ACC112 (cell line): ENCODE measurements around the gene FEV.

ENCODE experiments used
- H2AFZ ChIP-seq: fragments of 200-600 bp; sonication (generic); one replicate; pipeline ENCODE4 v1.6.0; 2017; ENCODE audit warnings: antibody characterized with exemption, low read length; ENCODE audit not compliant: unreplicated experiment
- H3K27ac ChIP-seq: fragments of 200-600 bp; sonication (generic); 2 replicates; pipeline ENCODE4 v1.5.1; 2014; ENCODE audit warnings: low read depth, mild to moderate bottlenecking, antibody characterized with exemption, low read length, moderate library complexity
- H3K27me3 ChIP-seq: fragments of 200-600 bp; sonication (generic); 2 replicates; pipeline ENCODE4 v1.6.1; 2014; ENCODE audit warnings: mild to moderate bottlenecking, antibody characterized with exemption, low read length, moderate library complexity, mixed read lengths; ENCODE audit not compliant: insufficient read depth
- H3K36me3 ChIP-seq: fragments of 200-600 bp; sonication (generic); 2 replicates; pipeline ENCODE4 v1.6.1; 2016; ENCODE audit warnings: mild to moderate bottlenecking, antibody characterized with exemption, low read length, moderate library complexity, mixed read lengths; ENCODE audit not compliant: insufficient read depth
- H3K4me1 ChIP-seq: fragments of 200-600 bp; sonication (generic); one replicate; pipeline ENCODE4 v1.6.1; 2016; ENCODE audit warnings: low read length, mixed read lengths; ENCODE audit not compliant: insufficient read depth, unreplicated experiment, control insufficient read depth
- H3K4me3 ChIP-seq: fragments of 200-600 bp; sonication (generic); 2 replicates; pipeline ENCODE4 v1.5.1; 2014; ENCODE audit warnings: mild to moderate bottlenecking, low read depth, low read length
- H3K79me2 ChIP-seq: fragments of 200-600 bp; sonication (generic); one replicate; pipeline ENCODE4 v1.6.0; 2016; ENCODE audit warnings: low read length; ENCODE audit not compliant: control insufficient read depth, unreplicated experiment, insufficient read depth

The FEV gene

DNA sequence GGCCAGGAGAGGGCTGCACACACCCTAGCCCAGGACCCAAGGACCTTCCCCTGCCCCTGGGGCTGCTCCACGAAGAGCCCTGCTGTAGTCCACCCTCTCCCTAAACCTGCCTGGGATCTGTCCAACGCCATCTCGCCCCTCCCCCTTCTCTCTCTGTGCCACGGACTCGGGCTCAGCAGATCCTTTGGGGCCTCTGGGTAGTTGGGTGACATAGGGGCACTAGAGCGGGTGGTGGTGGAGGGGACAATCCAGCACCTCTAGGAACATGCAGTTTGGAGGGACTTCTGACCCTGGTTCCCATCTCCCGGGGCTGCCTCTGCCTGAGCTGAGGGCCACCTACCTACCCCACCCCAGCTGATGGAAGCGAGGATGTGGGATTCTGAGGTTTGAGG is 15.6 kb upstream of the FEV start:
- Histone ChIP-seq H3K4me3 (no peak overlapping the region), H3K79me2 (no peaks in the 10 kb centered on the region), H3K4me1 (peaks cover 10% of the 10 kb centered on the region), H3K27me3 (peaks cover 82% of the 10 kb centered on the region), H3K27ac (no peak overlapping the region), H3K36me3 (no peaks in the 10 kb centered on the region), H2AFZ (no peak overlapping the region)

DNA sequence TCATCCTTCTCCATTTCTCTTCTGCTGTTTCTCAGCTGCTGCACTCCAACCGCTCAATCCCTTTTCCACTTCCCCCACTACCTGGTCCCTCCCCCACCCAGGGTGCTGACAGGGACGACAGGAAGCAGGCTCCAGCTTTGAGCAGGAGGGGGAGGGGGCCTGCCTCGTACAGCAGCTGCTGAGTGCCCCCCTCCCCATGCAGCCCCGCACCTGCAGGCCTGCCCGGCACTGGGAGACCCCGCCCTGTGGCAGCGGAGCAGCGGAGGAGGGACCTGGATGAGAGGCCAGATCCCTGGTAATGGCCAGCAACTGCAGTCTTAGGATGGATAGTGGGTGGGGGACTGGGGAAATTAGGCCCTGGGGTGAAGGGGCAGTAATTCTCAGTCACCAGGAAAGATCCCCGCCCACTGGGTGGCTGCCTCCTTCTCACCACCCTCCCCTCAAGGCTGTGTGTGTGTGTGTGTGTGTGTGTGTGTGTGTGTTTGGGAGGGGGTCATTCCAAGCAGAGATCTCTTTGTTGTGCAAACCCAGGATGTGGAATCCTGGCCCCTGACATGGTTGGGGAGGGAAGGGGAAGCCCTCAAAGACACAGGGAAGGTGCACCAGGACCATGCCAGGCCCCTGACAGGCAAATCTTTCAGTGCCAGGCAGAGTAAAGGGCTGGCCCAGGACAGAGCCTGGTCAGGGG is 15.0 kb upstream of the FEV start:
- no peaks in the 10 kb centered on the region for H3K36me3 ChIP-seq
- H3K27me3 ChIP-seq, result peaks cover 82% of the 10 kb centered on the region
- H3K27ac ChIP-seq, result no peak overlapping the region
- peaks cover 10% of the 10 kb centered on the region for H3K4me1 ChIP-seq
- H3K4me3 ChIP-seq, result no peak overlapping the region
- H2AFZ ChIP-seq, result no peak overlapping the region
- H3K79me2 ChIP-seq, result no peaks in the 10 kb centered on the region

DNA sequence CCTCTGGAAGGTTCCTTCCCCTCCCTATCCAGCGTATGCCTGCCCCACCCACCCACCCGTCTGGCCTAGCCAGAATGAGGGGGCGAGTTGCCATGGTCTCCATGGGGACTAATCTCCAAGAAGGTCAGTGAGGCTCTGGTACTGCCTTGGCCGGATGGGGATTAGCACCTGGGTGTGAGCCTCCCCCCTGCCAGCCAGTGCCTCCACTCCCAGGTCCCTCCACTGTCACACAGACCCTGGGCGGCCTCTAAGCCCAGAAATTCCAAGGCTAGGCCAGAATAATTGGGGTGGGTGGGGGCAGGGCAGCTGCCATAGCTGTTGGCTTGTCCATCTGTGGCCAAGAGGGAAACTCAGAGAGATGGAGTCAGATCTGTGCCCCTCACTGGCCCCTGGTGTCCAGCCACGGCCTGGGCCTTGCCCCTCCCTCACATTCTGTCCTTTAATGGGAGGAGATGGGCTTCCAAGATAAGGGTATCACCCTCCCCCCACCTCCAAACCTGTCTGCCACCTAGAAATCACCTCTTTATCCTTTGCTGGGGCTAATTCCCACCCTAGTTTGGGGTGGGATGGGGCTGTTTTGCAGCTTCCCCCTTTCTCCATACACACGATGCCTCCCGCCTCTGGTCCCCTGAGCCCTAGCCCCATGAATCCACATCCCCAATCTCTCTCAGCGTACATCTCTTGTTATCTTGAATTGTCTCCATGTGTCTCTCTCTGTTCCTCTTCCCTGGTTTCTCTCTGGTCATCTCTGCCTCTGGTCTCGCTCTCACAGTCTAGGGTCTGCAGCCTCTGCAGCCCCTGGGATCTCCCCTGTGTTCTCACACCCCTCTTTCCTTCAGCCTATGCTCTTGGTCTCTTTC is 14.3 kb upstream of the FEV start:
- H3K4me3 ChIP-seq, result no peak overlapping the region
- H3K27me3 ChIP-seq, result peaks cover 82% of the 10 kb centered on the region
- H3K4me1 ChIP-seq, result peaks cover 10% of the 10 kb centered on the region
- H3K27ac ChIP-seq, result no peak overlapping the region
- H3K79me2 ChIP-seq, result no peaks in the 10 kb centered on the region
- no peaks in the 10 kb centered on the region for H3K36me3 ChIP-seq
- no peak overlapping the region for H2AFZ ChIP-seq

DNA sequence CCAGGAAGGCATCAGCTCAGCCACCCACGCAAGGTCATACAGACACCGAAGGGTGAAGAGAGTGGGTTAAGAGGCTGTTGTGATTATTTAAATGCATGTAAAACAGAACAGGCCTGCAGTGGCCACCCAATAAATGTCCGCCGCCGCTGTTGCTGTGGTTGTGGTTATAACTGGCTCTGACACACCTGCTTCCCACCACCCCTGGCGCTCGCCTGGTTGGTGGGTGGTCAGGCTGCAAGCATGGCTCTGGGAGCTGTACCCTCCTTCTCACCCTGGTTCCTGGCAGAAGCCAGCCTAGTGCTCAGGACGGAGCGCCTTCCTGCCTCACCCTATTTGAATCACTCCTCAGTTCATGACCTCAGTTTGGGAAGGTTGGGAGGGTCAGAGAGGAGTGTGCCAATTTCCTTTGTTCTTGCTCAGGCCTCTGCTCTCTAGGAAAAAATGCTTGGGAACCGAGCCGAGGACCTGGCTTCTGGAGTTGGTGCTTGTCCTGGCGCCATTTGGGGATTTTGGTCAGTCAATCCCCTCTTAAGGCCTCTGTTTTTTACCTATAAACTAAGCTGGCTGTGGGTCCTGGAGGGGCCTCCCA is 13.5 kb upstream of the FEV start:
- Histone ChIP-seq H3K4me1 (peaks cover 14% of the 10 kb centered on the region), H3K27me3 (peaks cover 82% of the 10 kb centered on the region), H3K27ac (no peak overlapping the region), H2AFZ (no peak overlapping the region), H3K36me3 (no peaks in the 10 kb centered on the region), H3K79me2 (no peaks in the 10 kb centered on the region), H3K4me3 (no peak overlapping the region)

DNA sequence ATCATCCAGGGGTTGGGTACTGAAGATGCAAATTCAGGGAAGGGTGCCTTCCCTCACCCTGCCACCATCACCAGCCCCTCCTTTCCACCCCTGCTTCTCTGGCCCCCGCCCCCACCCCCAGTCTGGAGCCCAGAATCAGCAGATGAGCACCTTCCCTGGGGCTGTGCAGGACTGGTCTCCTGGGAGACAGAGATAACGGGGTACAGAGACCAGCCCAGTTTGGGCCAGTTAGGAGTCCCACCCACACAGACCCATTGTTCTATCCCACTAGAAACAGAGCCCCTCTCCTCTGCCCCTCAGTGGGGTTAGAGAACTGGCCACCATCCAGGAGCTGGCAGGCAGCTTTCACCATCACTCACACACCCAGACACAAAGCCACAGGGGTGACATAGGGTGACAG is 12.7 kb upstream of the FEV start:
- H3K4me1 ChIP-seq, result peaks cover 14% of the 10 kb centered on the region
- no peak overlapping the region for H2AFZ ChIP-seq
- H3K36me3 ChIP-seq, result no peaks in the 10 kb centered on the region
- no peak overlapping the region for H3K27ac ChIP-seq
- no peaks in the 10 kb centered on the region for H3K79me2 ChIP-seq
- H3K4me3 ChIP-seq, result no peak overlapping the region
- peaks cover 82% of the 10 kb centered on the region for H3K27me3 ChIP-seq

DNA sequence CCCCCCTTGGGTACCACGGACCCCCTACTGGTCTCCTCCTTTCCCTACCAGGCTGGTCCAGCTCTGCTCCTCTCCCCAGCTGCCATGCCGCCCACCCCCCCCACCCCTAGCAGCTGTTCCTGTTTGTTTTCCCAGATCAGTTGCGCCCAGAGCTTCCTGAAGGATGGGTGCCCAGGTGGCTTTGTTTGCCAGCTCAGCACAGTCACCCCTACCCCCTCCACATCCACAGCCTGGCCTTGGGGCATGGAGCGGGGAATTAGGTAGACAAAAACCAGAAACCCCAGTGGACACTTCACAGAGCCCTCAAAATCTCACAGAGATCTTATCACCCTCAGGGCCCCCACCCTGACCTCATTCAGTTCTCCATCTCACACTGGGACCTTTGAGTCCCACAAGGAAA is 12.0 kb upstream of the FEV start:
- Histone ChIP-seq H3K79me2 (no peaks in the 10 kb centered on the region), H3K4me1 (peaks cover 6% of the 10 kb centered on the region), H3K4me3 (no peak overlapping the region), H3K27me3 (peaks cover 82% of the 10 kb centered on the region), H2AFZ (no peak overlapping the region), H3K27ac (no peak overlapping the region), H3K36me3 (no peaks in the 10 kb centered on the region)

DNA sequence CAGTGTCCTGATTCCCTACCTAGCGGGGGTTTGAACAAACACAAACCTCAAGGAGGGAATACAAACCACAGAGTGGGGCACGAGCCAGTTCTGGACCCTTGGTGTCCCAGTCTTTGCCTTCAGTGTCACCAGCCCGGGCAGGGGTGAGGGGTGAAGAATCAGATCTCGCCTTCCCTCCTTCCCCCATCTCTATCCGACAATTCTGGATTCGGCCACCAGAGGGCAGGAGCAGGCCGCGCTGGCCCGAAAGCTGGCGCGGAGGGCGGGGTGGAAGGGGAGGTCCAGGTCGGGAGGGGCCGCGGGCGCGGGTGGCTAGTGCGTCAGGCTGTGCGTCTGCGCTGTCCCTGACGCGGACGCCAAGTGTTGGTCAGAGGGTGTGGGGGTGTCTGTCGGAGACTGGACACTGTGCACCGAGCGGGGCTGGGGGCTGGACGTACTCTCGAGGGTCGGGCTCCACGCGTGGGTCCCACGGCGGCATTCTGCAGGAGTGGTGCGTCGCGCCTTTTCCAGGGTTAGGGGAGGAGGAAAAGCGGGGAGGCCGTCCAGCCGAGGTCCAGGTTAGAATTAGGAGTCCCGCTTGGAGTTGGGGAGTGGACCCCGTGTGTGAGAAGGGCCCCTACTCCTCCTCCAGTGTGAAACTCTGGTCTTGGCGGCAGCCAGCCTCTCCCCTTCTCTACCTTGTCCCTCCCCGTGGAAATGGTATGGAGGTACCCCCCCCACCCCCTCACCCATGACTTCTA is 11.2 kb upstream of the FEV start:
- Histone ChIP-seq H3K36me3 (no peaks in the 10 kb centered on the region), H3K79me2 (no peaks in the 10 kb centered on the region), H3K27me3 (peaks cover 82% of the 10 kb centered on the region), H3K27ac (no peak overlapping the region), H3K4me3 (peak overlapping the region; percentile 59), H2AFZ (no peak overlapping the region), H3K4me1 (peaks cover 4% of the 10 kb centered on the region)

DNA sequence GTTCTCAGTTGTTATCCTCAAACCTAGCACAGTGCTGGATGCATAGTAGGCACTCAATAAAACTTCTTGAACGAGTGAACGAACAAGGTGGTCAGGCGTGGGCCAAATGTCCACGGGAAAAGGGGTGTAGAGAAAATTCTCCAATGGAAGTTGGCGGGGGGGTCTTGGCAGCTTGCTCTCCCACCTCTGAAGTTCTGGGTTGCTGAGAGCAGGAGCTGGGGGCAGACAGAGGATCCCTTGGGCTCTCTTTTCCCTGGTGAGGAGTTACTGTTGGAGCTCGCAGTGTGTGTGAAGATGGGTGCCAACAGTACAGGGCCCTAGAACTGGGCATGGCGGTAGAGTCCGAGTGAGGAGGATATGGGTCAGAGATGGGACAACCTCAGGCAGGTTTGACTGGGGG is 10.6 kb upstream of the FEV start:
- Histone ChIP-seq H3K27ac (no peak overlapping the region), H2AFZ (no peak overlapping the region), H3K27me3 (peaks cover 82% of the 10 kb centered on the region), H3K36me3 (no peaks in the 10 kb centered on the region), H3K4me1 (peaks cover 4% of the 10 kb centered on the region), H3K4me3 (no peak overlapping the region), H3K79me2 (no peaks in the 10 kb centered on the region)

DNA sequence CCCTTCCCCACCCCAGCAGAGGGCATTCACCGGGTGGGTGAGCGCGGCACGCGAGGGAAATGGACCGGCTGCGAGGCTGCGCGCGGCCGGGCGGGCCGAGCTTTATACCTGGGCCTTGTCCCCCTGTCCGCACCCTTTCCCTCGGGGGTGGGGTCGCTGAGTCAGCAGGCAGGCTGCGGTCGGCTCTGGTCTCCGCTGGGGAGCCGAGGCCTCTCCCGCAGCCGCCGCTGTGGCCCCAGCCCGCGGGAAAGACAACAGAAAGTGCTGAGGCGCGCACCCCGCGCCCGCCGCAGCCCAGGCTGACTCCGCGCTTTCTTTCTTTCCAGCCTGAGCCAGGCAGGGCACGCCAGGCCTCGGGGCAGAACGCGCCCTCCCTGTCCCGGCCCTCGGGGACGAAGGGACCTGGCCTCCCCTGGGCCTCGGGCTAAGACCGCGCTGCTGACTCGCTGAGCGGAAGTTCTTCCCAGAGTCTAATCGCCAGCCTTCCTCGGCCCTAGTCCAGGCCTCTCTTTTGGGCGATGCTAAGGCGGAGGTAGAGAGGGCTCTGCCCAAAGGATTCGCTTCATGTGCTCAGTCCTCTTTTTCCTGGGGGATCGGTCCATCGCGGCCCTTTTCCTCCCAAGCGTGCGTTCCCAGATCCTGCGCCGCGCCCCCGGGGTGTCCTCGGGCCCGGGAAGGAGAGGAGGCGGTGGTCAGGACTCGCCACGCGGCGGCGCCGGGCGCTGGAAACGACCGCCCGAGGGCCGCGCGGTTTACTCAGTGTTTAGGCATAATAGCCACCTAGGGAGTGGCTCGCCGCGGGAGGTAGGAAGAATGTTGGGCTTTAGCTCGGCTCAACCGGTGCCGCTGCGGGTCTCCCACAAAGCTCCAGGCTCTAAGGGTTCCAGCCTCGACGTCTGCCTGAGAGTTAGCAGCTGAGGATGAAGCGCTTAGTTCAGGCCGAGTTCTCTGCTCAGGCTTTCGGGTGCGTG is 8.6 kb upstream of the FEV start, which contains the start of gene CRYBA2:
TSS of gene CRYBA2 (minus strand) at position 78 of the 971 bp plus-strand sequence. CDS start 246 bp downstream, outside the sequence.
- H3K27ac ChIP-seq, result no peak within 1 kb of the TSS
- peak within 1 kb of the TSS; percentile 76 for H3K4me3 ChIP-seq
- H3K4me1 ChIP-seq, result peaks cover 4% of the 10 kb centered on the region
- H3K79me2 ChIP-seq, result no peaks in the 10 kb centered on the region
- H3K36me3 ChIP-seq, result no peaks in the 10 kb centered on the region
- peak within 1 kb of the TSS; percentile 51 for H2AFZ ChIP-seq
- peaks cover 88% of the 10 kb centered on the region for H3K27me3 ChIP-seq
